Kidney (tissue), 14 donors: ENCODE data around the gene PITX2. TPM values are rescaled to one million over a fixed set of nuclear protein-coding genes. Genes with fewer than 3 reads are reported as not detected.

Experiments
- DNase-seq, 5 donors: peaks; one replicate each; pipeline ENCODE4 v3.0.0-alpha.2; 2013 to 2020
- FAIRE-seq: peaks from 2 replicates; lab custom pipeline; 2012; peaks lifted over from hg19 to GRCh38; lab: Jason Lieb, UNC
- H3K27ac ChIP-seq, 2 donors: one replicate each; pipeline ENCODE4 v1.7.0; 2013; ENCODE audit warnings: low read depth in 2 of 2, low read length in 2 of 2, inconsistent platforms in 1 of 2
- H3K27me3 ChIP-seq: one replicate; pipeline ENCODE4 v1.7.1; 2013; ENCODE audit warnings: low read length, inconsistent platforms; ENCODE audit not compliant: control insufficient read depth, insufficient read depth
- H3K36me3 ChIP-seq, 3 donors: one replicate each; pipeline versions ENCODE4 v1.7.0 to v1.7.1; 2013; ENCODE audit warnings: low read length in 3 of 3, control low read depth in 1 of 3, inconsistent platforms in 1 of 3; ENCODE audit not compliant: insufficient read depth in 3 of 3, control insufficient read depth in 2 of 3
- H3K4me1 ChIP-seq, 3 donors: one replicate each; pipeline versions ENCODE4 v1.7.0 to v1.7.1; 2013; ENCODE audit warnings: low read length in 3 of 3, inconsistent platforms in 1 of 3, low read depth in 1 of 3; ENCODE audit not compliant: control insufficient read depth in 2 of 3, insufficient read depth in 2 of 3
- H3K4me3 ChIP-seq, 3 donors: one replicate each; pipeline versions ENCODE4 v1.7.0 to v1.8.1; 2013; ENCODE audit warnings: low read length in 3 of 3, control low read depth in 1 of 3, inconsistent platforms in 1 of 3
- H3K9ac ChIP-seq, 3 donors: one replicate each; pipeline versions ENCODE4 v1.7.0 to v1.7.1; 2013; ENCODE audit warnings: low read length in 3 of 3, control low read depth in 1 of 3, inconsistent platforms in 1 of 3
- H3K9me3 ChIP-seq, 3 donors: one replicate each; pipeline versions ENCODE4 v1.7.0 to v1.7.1; 2013; ENCODE audit warnings: low read length in 3 of 3, control low read depth in 1 of 3, inconsistent platforms in 1 of 3; ENCODE audit not compliant: control insufficient read depth in 2 of 3, insufficient read depth in 1 of 3
- intact Hi-C: fragments of 100-400 bp; cut with DNase I; formaldehyde crosslinking; loops from one replicate; pipeline ENCODE4 v1.11.1; 2022
- polyA plus RNA-seq: library from polyadenylated mRNA; stranded (reverse); fragments of 350-450 nt; fragmentation: Illumina TruSeq; extraction: RNeasy Lipid Tissue Mini Kit (QIAGEN cat#74804); gene quantifications from one replicate; pipeline ENCODE4 v1.2.3, GENCODE V29; 2014; ENCODE audit warnings: low read depth, low replicate concordance; ENCODE audit not compliant: insufficient read depth
- total RNA-seq: library from RNA; stranded (reverse); fragmentation: NEBNext Ultra II Directional; extraction: Animal tissue kit (Norgen Biotek cat#: 25700); gene quantifications from one replicate; pipeline ENCODE4 v1.2.1, GENCODE V29; 2021
- TF ChIP-seq, protein P1 (sequence below): IDR thresholded peaks from 3 replicates; pipeline ENCODE4 v1.5.1; 2012; ENCODE audit warnings: mild to moderate bottlenecking, moderate library complexity, borderline replicate concordance; ENCODE audit not compliant: insufficient read depth; ENCODE audit errors: extremely low read depth
- donor health status: control.
- donor health status: control.
- donor health status: control.
- donor health status: control.
- donor health status: control.
- donor health status: DM: yes; HTN: yes; CAD: no.
- donor health status: Normal renal cell carcinoma (clear cell type).

The PITX2 gene
- total and polyA plus RNA-seq, 2 donors from 2014 or later: 0.71 to 3.2 TPM

- peak in 1 of 5 donors; percentile 43 for DNase-seq
- Histone ChIP-seq H3K9ac (no peak overlapping the region), H3K27me3 (peaks cover 82% of the 10 kb centered on the region), H3K36me3 (no peaks in the 10 kb centered on the region), H3K4me1 (peaks cover 0 to 17% (median 0%) of the 10 kb centered on the region in 3 donors), H3K9me3 (no peaks in the 10 kb centered on the region), H3K27ac (no peak overlapping the region), H3K4me3 (no peak overlapping the region)
- intact Hi-C loops: no loop called here
- no peak for FAIRE-seq
- TF ChIP-seq, protein P1, sequence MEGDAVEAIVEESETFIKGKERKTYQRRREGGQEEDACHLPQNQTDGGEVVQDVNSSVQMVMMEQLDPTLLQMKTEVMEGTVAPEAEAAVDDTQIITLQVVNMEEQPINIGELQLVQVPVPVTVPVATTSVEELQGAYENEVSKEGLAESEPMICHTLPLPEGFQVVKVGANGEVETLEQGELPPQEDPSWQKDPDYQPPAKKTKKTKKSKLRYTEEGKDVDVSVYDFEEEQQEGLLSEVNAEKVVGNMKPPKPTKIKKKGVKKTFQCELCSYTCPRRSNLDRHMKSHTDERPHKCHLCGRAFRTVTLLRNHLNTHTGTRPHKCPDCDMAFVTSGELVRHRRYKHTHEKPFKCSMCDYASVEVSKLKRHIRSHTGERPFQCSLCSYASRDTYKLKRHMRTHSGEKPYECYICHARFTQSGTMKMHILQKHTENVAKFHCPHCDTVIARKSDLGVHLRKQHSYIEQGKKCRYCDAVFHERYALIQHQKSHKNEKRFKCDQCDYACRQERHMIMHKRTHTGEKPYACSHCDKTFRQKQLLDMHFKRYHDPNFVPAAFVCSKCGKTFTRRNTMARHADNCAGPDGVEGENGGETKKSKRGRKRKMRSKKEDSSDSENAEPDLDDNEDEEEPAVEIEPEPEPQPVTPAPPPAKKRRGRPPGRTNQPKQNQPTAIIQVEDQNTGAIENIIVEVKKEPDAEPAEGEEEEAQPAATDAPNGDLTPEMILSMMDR: no peak
These were observed 11.7 kb upstream of the PITX2 start for GRCh38 chr4:110634350-110635162.

GRCh38 chr4:110633358-110634341, 10.8 kb upstream of the PITX2 start:
- no peak overlapping the region for H3K9ac ChIP-seq
- H3K27me3 ChIP-seq: peaks cover 81% of the 10 kb centered on the region
- H3K4me1 ChIP-seq: peaks cover 0 to 17% (median 0%) of the 10 kb centered on the region in 3 donors
- H3K27ac ChIP-seq: no peak overlapping the region
- no peak for FAIRE-seq
- no peaks in the 10 kb centered on the region for H3K36me3 ChIP-seq
- peak in 4 of 5 donors; percentile 9 to 56 (median 50) for DNase-seq
- no peak overlapping the region for H3K4me3 ChIP-seq
- TF ChIP-seq, protein P1: no peak
- intact Hi-C loops: no loop called here
- no peaks in the 10 kb centered on the region for H3K9me3 ChIP-seq

- H3K9me3 ChIP-seq: no peaks in the 10 kb centered on the region
- H3K36me3 ChIP-seq: no peaks in the 10 kb centered on the region
- intact Hi-C loops: no loop called here
- no peak overlapping the region for H3K27ac ChIP-seq
- H3K9ac ChIP-seq: no peak overlapping the region
- TF ChIP-seq, protein P1: no peak
- peaks cover 81% of the 10 kb centered on the region for H3K27me3 ChIP-seq
- FAIRE-seq: no peak
- H3K4me1 ChIP-seq: peaks cover 0 to 17% (median 0%) of the 10 kb centered on the region in 3 donors
- no peak overlapping the region for H3K4me3 ChIP-seq
- DNase-seq: peak in 3 of 5 donors; percentile 24 to 51 (median 46)
These were observed 9.9 kb upstream of the PITX2 start for GRCh38 chr4:110632506-110633357.
